Esophagus squamous epithelium (tissue), 5 donors: ENCODE measurements around the gene PTPRN2. TPM values are rescaled to one million over a fixed set of nuclear protein-coding genes. Genes with fewer than 3 reads are reported as not detected.
"Not testable (repeated sequence)": the region's sequence is repeated elsewhere in the genome, so short reads cannot be mapped to it uniquely, and the experiment has no call there.

Experiments used
- DNase-seq: peaks from one replicate; lab custom pipeline; 2025; lab: John Stamatoyannopoulos, UW
- H3K27ac ChIP-seq, 4 donors: fragments of 200-600 bp; sonication (generic); one replicate each; pipeline ENCODE4 v1.5.1; 2016 to 2019; ENCODE audit warnings: mild to moderate bottlenecking in 1 of 4
- H3K27me3 ChIP-seq, 4 donors: fragments of 200-600 bp; sonication (generic); 1 replicate in 3 of 4; 2 replicates in 1 of 4; pipeline versions ENCODE4 v1.5.1 to v1.6.0; 2017 to 2021; ENCODE audit warnings: antibody characterized with exemption in 1 of 4
- H3K36me3 ChIP-seq, 3 donors: fragments of 200-600 bp; sonication (generic); one replicate each; pipeline ENCODE4 v1.5.1; 2016 to 2019
- H3K4me1 ChIP-seq, 3 donors: fragments of 200-600 bp; sonication (generic); one replicate each; pipeline ENCODE4 v1.5.1; 2017 to 2019
- H3K4me3 ChIP-seq, 4 donors: fragments of 200-600 bp; sonication (generic); 1 replicate in 3 of 4; 2 replicates in 1 of 4; pipeline ENCODE4 v1.5.1; 2016 to 2019; ENCODE audit warnings: mild to moderate bottlenecking in 2 of 4, moderate library complexity in 1 of 4
- H3K9me3 ChIP-seq, 3 donors: fragments of 200-600 bp; sonication (generic); one replicate each; pipeline ENCODE4 v1.5.1; 2016 to 2019
- CTCF ChIP-seq, 6 experiments: fragments of 450-650 bp in 4 of 6; fragments of 200-600 bp in 2 of 6; sonication (generic) in 2 of 6; IDR thresholded peaks; one replicate each; pipeline ENCODE4 v1.5.1; 2016 to 2019; ENCODE audit warnings: antibody characterized with exemption in 6 of 6, mild to moderate bottlenecking in 4 of 6, moderate library complexity in 4 of 6
- POLR2A ChIP-seq, 4 donors: fragments of 450-650 bp; IDR thresholded peaks; one replicate each; pipeline ENCODE4 v1.6.1; 2017; ENCODE audit warnings: antibody characterized with exemption in 4 of 4, mild to moderate bottlenecking in 4 of 4, moderate library complexity in 3 of 4
- WGBS, 2 donors: methylation state at CpG; one replicate each; pipeline ENCODE4 v1.1.5; 2018; 5-methylcytosine and 5-hydroxymethylcytosine counted together
- intact Hi-C: fragments of 100-400 bp; cut with DNase I; formaldehyde crosslinking; loops from one replicate; pipeline ENCODE4 v1.15.0; 2022
- total RNA-seq, 4 donors: library from RNA; depleted of rRNA; stranded (reverse); fragments of >200 nt; gene quantifications; one replicate each; pipeline ENCODE4 v1.1.0, GENCODE V29; 2016
- donor health status: DM: yes; HTN: yes; CAD: no.

PTPRN2 gene
- 1 to 10 TPM in 2 of 4 donors, under 1 TPM in 2; 0.38 to 2.7 (median 1.0) TPM for total RNA-seq

GRCh38 chr7:158587162-158588084, at the start of gene PTPRN2:
TSS of gene PTPRN2 (minus strand) at chr7:158587823.
- H3K27me3 ChIP-seq = peaks cover 0 to 77% (median 12%) of the 10 kb centered on the region in 4 donors
- intact Hi-C loops = no loop called here
- H3K27ac ChIP-seq = no peak within 1 kb of the TSS

GRCh38 chr7:158633055-158633956, 45.7 kb upstream of the PTPRN2 start:
- Histone ChIP-seq H3K9me3 (no peaks in the 10 kb centered on the region), H3K4me3 (no peak overlapping the region), H3K36me3 (peaks cover 0 to 38% (median 0%) of the 10 kb centered on the region in 3 donors), H3K27ac (no peak overlapping the region), H3K4me1 (no peaks in the 10 kb centered on the region), H3K27me3 (no peaks in the 10 kb centered on the region)
- DNase-seq = no peak
- WGBS, 2 donors = 93% methylated on average over 11 of the region's 11 CpGs
- TF ChIP-seq POLR2A (IDR thresholded peaks at IDR 0.05) (no peak), CTCF (IDR thresholded peaks at IDR 0.05) (no peak)
- intact Hi-C loops = no loop called here

More at GRCh38 chr7:158587162-158588084, at the start of gene PTPRN2:
- Histone ChIP-seq H3K4me3 (peak within 1 kb of the TSS; percentile 21 to 59 (median 36)), H3K9me3 (no peaks in the 10 kb centered on the region), H3K36me3 (no peaks in the 10 kb centered on the region), H3K4me1 (peaks cover 15 to 27% (median 16%) of the 10 kb centered on the region in 3 donors)
- no CpG with 5 or more reads among the region's 110 CpGs for WGBS, 2 donors
- DNase-seq = no peak
- TF ChIP-seq POLR2A (IDR thresholded peaks at IDR 0.05) = no peak
- TF ChIP-seq CTCF (IDR thresholded peaks at IDR 0.05) = no peak

- H3K27ac ChIP-seq = no peak overlapping the region
These were observed 44.1 kb upstream of the PTPRN2 start for GRCh38 chr7:158631574-158632195.

GRCh38 chr7:158626289-158626688, 38.7 kb upstream of the PTPRN2 start:
- H3K27me3 ChIP-seq, DNase-seq, H3K27ac ChIP-seq, H3K4me3 ChIP-seq, intact Hi-C loops, H3K4me1 ChIP-seq, H3K9me3 ChIP-seq: not testable (repeated sequence)
- 89 to 91% methylated on average over 8 of the region's 8 CpGs for WGBS, 2 donors
- peaks cover 0 to 26% (median 0%) of the 10 kb centered on the region in 3 donors for H3K36me3 ChIP-seq

More at GRCh38 chr7:158631574-158632195, 44.1 kb upstream of the PTPRN2 start:
- Histone ChIP-seq H3K4me1 (no peaks in the 10 kb centered on the region), H3K9me3 (no peaks in the 10 kb centered on the region), H3K36me3 (peaks cover 0 to 28% (median 0%) of the 10 kb centered on the region in 3 donors), H3K4me3 (no peak overlapping the region), H3K27me3 (no peaks in the 10 kb centered on the region)
- no peak for DNase-seq
- 88 to 89% methylated on average over 3 of the region's 3 CpGs for WGBS, 2 donors
- TF ChIP-seq CTCF (IDR thresholded peaks at IDR 0.05) = no peak
- no peak for TF ChIP-seq POLR2A (IDR thresholded peaks at IDR 0.05)
- intact Hi-C loops = no loop called here

GRCh38 chr7:158623241-158623640, 35.6 kb upstream of the PTPRN2 start:
- intact Hi-C loops = no loop called here
- Histone ChIP-seq H3K27ac (no peak overlapping the region), H3K36me3 (no peaks in the 10 kb centered on the region), H3K9me3 (no peaks in the 10 kb centered on the region), H3K27me3 (no peaks in the 10 kb centered on the region), H3K4me1 (no peaks in the 10 kb centered on the region), H3K4me3 (no peak overlapping the region)
- WGBS, 2 donors = 86 to 95% methylated on average over 4 to 13 of the region's 13 CpGs
- no peak for TF ChIP-seq CTCF (IDR thresholded peaks at IDR 0.05)
- no peak for TF ChIP-seq POLR2A (IDR thresholded peaks at IDR 0.05)
- DNase-seq = no peak
